B cell (primary cell): ENCODE results near the gene TTC23.

ENCODE experiments used
- CTCF ChIP-seq: fragments of 200-600 bp; IDR thresholded peaks from one replicate; pipeline ENCODE4 v1.8.0; 2022; ENCODE audit warnings: antibody characterized with exemption, mild to moderate bottlenecking
- EZH2 ChIP-seq: IDR thresholded peaks from 2 replicates; pipeline ENCODE4 v1.6.1; 2012; ENCODE audit warnings: borderline replicate concordance, low read depth, mild to moderate bottlenecking, moderate library complexity, low read length; ENCODE audit not compliant: insufficient read depth, poor library complexity, severe bottlenecking

- TF ChIP-seq CTCF (no peak), EZH2 (no peak)
Measured at GRCh38 chr15:99177679-99178078, 71.7 kb downstream of the TTC23 start.
